SKM-1 (cell line): ENCODE measurements around the gene TCF15.

ENCODE experiments used
- DNase-seq: peaks from one replicate; lab custom pipeline; 2025; ENCODE audit not compliant: unreplicated experiment; lab: John Stamatoyannopoulos, UW

Gene TCF15, protein sequence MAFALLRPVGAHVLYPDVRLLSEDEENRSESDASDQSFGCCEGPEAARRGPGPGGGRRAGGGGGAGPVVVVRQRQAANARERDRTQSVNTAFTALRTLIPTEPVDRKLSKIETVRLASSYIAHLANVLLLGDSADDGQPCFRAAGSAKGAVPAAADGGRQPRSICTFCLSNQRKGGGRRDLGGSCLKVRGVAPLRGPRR

DNA sequence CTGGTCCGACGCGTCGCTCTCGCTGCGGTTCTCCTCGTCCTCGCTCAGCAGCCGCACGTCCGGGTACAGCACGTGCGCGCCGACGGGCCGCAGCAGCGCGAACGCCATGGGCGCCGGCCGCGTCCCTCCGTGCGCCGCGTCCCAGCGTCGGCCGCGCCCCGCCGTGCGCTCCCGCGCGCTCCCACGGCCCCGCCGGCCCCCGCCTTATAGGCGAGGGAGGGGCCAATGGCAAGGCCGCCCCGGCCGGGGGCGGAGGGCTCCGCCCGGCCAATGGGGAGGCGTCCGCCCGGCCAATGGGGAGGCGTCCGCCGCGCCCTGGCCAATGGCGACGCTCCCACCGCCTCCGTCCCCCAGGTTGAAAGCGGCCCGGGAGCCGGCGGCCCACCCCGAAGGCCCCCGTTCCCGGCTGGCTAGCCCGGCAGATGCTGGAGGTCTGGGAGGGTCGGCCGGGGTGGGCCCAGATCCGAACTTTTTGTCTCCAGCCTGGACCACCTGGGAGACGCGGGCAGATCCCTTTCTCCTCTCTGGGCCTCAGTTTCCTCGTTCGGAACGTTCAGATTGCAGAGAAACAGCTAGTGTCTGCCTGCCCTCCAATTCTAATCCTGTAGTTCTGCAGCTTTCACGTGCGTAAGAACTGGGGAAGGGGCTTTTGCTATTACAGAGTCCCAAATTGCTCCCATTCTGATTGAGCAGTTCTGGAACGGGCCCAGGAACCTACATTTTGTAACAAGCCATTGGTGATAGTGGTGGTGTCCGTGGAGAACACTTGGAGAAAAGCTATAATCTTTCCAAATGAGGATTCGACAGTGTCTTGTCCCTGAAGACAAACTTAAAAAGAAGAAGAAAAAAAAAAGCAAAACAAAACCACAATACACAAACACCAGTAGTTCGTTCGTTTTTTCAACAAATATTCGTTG, at the start of gene TCF15:
TSS of gene TCF15 (minus strand) at position 180 of the 917 bp plus-strand sequence. CDS start at position 108, 72 bp downstream.
- no peak for DNase-seq

DNA sequence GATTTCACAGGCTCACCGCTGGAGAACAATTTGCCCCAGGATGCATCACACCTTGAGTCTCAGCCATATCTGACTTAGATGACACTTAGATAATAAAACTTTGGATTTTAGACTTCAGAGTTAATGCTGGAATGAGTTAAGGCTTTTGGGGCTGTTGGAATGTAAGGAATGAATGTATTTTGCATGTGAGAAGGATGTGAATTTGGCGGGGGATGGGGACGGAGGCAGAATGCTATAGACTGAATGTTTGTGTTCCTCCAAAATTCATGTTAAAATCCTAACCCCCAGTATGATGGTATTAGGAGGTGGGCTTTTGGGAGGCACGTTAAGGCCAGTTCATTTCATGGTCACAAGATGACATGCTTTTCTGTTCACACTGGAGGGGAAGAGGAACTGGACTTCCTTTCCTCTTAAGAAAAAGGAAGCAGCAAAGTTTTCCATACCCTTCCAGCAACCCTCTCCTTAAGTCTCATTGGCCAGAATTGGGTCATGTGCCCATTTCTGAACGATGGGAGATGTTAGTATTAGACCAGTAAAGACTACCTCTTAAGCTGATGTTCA, 48.7 kb upstream of the TCF15 start:
- DNase-seq, result no peak

DNA sequence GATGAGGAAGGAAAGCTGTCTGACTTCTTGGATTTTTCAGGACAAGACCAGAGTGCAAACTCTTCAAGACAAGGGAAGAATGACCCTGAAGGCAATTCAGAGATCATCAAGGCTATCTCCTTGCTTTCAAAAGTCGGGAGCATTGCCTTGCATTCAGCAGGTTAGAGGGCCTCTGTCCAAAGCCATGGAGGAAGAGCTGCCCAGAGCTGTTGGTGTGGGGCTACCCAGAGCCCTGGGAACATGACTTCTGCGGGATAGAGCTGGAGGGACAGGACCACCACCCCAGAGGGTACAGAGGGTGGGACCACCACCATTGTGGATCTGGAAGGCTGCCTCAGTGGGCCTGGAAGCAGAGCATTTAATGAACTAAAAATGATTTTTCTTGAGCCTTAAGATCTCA, 48.1 kb upstream of the TCF15 start:
- no peak for DNase-seq

DNA sequence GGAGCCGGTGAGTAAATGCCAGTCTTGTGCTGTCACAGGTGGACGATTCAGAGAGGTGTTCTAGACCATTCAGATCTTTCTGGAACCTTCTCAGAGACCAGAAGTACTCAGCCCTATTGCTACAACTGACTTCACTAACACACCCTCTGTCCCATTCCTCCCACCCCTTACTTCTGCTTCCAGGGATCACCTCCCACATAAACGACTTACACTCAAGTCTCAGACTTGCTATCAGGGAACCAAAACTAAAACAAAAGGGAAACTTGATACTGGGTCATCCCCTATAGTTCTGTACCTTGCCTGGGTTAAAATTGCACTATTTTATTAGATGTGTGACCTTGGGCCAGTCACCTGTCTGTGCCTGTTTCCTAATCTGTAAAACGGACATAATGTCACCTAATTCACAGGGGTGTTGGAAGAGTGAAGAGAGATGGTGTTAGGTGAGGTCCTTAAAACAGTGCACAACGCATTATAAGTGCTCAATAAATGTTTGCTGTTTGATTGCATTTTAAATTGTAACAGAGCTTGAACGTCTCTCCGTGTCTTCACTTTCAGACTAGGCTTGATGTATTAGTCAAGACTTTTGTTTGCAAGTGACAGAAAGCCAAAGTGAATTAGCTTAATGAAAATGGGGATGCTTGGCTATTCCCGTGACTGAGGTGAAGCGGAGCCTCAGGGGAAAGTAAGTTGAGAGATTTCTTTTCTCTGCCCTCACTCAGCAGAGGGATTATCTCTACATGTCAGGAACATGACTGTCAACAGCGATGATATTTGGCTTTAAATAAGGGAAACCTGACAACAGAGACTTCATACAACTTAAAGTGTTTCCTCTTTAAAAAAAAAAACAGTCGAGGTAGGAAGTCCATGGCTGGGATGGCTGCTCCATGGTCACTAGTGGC, 45.9 kb upstream of the TCF15 start:
- DNase-seq, result no peak

DNA sequence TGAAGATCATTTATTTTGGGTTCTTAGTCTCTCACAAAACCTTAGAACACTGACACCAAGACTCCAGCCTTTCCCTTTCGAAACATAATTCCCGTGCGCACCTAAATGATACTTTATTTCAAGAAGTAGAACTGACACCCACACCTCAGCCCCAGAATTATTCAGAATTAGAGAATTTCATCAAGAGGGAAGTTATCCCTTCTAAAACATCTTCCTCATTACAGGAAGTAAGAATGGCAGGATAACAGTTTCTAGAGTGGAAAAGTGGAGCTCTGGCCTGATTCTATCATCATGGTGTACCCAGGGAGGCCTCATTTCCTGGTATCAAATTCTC, 44.3 kb upstream of the TCF15 start:
- DNase-seq, result no peak

DNA sequence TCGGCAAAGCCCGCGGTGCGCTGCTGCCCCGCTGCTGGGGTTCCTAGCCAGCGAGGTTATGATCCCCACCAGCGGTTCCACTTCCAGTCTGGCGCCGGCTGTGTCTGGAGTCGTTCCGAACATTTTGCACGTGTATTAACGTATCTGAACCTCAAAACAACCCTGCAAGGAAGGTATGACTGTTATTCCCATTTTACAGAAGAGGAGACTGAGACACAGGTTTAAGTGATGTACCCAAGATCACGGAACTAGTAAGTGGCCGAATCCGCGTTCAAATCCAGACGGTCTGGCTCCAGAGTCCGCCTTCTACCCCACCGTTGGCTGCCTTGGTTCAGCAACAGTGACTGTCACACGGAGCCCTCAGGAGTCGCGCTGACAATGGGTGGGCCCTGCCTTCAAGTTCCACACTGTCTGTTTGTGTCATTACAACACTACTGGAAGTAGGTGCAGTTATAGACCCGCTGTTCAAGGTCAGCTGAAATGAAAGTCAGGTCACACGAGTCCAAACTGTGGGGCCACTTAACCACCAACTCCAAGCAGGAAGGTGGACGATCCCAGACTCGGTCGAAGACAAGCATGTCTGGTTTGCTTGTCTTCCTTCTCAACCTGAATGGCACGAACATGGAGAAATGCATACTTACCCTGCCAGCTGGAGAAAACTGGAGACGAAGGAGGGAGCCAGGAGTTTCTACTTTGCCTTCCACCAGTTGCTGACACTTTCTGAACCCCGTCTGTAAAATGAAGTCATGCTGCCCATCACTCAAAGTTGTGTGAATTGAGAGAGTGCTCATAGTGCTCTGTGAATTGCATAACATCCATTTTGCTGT, 43.7 kb upstream of the TCF15 start:
- DNase-seq, result no peak

DNA sequence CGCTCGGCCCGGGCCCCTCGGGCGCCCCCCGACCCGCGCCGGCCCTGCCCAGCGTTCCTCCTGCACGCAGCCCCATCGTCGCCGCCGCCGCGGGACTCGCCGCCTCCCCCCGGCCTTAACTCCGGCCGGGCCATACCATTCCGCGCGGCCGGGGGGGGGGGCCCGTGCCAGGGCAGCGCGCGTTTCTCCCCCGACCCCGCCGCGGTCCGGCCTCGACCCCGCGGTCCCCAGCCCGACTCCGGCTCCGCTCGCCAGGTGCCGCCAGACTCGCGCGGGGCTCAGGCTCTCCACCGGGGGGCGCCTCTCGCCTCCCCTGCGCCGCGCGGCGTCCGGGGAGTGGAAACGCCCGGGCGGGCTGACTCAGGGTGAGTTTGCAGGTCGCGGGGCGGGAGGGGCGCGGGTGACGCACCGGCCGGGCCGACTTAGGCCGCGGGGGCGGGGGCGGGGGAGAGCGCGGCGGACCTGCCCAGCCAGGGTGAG, 43.0 kb upstream of the TCF15 start, which contains the start of gene SRXN1:
TSS of gene SRXN1 (minus strand) at position 91 of the 480 bp plus-strand sequence. CDS start at position 76, 15 bp downstream.
- DNase-seq, result no peak

DNA sequence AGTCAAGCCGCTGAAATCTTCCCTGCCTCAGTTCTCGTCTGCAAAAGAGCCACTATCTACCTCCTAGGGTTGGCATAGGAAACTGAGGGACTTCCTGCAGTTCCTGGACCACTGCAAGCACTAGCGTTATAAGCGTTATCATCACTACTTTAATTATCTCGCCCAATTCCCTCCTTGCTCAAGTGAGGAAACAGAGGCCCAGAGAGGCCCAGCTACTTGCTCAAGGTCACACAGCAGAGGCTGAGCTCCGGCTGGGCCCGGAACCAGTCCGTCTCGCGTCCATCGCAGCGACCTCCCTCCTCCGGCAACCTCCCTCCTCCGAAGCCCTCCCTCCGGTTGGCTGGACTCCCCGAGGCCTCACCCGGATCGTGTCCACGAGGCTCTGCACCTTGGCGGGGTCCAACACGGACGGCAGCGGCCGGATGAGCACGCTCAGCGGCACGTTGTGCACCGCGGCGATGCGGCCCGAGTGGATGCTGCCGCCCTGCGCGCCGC, 42.6 kb upstream of the TCF15 start:
- DNase-seq, result no peak

DNA sequence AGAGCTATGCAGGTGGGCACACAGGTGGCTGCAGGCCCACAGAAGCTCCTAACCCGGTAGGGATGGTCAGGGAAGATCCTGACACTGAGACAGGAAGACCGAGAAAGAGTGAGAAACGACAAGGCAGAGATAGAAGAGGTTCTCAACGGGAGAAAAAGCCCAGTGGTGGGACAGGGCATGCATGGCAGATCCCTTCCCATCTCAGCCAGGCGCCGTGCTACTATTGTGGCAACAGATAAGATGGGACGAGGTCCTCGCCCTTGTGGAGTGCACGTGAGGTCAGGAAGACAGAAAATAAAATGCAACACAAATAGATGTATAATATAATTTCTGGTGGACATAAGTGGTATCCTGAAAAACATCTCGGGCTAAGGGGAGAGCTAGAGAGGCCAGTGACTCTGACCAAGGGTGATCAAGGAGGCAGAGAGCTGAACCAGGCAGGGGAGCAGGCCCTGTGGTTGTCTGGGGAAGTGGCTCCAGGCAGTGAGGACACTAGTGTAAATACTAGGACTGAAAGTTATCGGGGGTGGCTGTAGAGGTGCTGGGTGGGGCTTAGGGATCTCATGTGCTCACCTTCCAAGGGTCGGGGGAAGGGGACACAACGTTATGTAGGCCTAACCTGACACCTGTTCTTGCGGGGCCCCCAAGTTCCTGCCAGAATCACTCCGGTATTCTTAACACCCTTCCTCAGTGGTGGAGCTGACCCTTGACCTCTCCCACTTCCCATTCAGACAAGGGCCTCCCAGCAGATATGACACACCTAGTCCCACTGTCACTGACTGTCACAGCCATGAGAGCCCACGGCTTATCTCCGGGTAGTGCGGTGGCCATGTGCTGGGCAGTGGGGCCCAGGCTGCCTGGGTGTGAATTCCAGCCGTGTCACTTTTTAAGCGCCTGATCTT, 41.9 kb upstream of the TCF15 start:
- DNase-seq, result no peak

DNA sequence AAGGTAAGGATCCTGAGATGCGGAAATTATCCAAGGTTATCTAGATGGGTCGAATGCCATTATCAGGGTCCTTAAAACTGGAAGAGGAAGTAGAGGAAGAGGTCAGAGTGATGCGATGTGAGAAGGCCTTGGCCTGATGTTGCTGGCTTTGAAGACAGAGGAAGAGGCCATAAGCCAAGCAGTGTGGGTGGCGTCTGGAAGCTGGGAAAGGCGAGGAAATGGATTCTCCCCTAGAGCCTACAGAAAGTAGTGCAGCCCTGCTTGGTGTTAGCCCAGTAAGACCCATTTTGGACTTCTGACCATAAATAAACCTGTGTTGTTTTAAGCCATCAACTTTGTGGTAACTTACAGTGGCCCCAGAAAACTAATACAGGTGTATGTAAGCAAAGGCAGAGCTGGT, 40.8 kb upstream of the TCF15 start:
- DNase-seq, result no peak

DNA sequence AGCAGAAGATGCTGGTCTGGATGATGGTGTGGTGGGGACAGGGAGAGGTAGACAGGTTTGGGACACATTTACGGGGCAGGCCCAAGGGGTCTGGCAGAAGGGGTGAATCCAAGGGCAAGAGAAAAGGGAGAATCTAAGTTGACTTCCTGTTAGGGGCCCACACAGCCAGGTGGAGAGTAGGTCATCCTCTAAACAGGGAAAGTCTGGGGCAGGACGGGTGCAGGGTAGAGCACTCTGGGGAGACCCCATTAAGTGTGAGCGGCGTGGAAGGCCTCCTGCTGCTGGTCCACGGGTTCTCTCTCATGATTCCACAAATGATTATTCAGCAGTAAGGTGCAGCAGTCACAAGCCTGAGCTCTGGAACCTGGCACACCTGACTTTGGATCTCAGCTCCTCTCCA, 40.2 kb upstream of the TCF15 start:
- no peak for DNase-seq

DNA sequence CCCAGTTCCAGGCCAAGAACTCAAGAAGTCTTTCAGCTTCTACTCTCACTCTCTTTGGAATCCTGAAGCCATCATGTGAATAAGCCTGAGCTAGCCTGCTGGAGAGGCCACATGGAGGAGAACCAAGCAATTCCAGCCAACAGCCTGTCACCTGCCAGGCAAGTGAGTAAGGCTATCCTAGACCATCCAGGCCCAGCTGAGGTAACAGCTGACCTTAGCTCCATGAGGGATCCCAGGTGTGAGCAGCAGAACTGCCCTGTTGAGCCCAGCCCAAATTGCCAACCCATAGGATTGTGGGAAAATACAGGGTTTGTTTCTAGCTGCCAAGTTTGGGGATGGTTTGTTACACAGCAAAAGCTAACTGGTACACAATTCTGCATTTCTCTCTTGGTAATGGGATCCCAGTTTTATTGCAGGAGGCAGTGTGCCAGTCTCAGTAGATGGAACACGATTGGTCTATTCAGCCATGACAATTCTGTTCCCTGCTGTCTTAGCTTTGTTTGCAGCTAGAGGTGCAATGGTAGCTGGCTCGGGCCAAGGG, 37.4 kb upstream of the TCF15 start:
- DNase-seq, result no peak

DNA sequence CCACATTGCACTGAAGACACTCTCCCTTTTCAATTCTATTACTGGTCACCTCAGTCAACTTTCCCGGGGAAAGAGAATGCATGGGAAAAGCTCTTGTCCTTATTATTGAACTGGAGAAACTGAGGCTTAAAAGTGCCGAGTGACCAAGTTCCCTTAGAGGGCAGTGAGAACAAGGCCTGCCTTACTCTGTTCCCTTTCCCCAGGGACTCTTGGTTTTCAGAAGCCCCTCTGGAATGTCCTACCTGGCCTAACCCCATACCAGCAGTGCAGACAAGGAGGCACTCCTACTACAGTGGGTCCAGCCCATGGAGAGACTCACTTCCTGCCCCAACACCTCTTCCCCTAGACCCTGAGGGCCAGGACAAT, 36.7 kb upstream of the TCF15 start:
- DNase-seq, result no peak

DNA sequence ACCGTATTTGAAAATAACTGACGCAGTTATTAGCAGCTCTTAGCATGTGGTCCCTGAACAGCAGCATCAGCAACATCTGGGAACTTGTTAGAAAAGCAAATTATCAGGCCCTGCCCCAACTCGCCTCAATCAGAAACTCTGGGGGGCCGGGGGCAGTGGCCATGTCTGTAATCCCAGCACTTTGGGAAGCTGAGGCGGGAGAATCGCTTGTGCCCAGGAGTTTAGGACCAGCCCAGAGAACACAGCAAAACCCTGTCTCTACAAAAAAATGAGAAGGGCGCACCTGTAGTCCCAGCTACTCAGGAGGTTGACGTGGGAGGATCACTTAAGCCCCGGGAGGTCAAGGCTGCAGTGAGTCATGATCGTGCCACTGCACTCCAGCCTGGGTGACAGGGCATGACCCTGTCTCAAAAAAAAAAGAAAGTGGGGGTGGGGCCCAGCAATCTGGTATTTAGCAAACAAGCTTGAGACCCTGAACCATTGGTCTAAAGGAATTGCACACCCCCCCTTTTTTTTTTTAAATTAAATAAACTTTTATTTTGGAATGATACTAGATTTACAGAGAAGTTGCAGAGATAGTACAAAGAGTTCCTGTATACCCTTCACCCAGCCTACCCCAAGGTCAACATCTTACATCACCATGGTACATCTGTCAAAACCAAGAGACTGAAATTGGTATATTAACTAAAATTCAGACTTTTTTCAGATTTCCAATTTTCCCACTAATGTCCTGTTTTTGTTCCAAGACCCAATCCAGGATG, 36.2 kb upstream of the TCF15 start:
- DNase-seq, result no peak

DNA sequence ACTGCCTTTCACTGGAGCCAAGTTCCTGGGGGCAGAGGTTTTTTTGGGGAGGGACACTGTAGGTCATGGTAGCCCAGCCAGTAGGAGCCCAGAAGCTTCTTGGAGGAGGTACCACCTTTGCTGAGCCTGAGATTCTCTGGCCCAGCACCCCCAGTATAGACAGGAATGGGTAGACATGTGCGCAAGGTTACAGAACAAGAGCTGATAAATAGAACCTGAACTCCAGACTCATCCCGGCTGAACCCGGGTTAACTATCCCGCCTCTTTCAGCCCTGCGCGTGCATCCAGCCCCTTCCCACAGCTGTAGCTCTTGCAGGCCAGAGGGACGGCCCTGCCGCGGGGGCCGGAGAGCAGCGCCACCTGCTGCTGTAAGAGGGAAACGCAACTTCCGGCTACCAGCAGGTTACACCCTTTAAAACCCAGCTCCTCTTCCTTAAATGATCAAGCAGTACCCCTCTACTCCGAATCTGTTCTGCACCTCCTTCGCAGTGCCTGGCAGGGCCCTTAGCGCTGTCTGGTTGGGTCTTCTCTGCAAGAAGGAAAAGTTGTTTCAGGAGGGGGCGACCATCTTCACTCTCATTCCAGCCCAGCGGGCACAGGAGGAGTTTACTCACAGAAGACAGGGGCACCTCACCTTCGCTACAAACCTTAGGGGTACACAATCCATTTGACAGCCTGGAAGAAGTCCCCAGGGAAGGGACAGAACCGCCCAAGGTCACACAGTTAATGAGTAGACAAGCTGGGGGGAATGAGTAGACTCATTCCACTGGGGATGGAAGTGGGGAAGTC, 35.4 kb upstream of the TCF15 start:
- DNase-seq, result no peak

DNA sequence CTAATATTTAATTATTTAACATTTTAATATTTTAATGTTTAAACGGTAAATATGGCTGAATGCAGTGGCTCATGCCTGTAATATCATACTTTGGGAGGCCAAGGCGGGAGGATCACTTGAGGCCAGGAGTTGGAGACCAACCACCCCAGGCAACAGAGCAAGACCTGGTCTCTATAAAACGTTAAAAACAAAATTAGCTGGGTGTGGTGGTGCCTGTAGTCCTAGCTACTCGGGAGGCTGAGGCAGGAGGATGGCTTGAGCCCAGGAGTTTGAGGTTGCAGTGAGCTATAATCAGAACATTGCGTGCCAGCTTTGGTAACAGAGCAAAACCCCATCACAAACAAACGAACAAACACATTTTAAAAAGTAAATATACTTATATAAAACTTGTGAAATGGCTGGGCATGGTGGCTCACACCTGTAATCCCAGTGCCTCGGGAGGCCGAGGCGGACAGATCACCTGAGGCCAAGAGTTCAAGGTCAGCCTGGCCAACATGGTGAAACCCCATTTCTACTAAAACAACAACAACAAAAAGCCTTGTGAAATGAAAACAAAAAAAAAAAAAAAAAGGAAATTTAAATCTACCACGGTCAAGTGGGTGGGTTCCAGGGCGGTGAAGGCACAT, 34.7 kb upstream of the TCF15 start:
- DNase-seq, result no peak
